ENCODE data around the gene UBN2. TPM values are rescaled to one million over a fixed set of nuclear protein-coding genes. Genes with fewer than 3 reads are reported as not detected.

Gene UBN2
- total RNA-seq, 5 donors from 2014 or later (not counting 1 experiment from before 2014, with no cell fraction given) = 16.1 to 21.7 (median 17.7) TPM

- no peak overlapping the region for H3K27ac Mint-ChIP-seq
- Histone ChIP-seq H3K4me3 (ENCODE audit: control insufficient read depth in 1 of 2, extremely low read depth in 1 of 2, low read length in 1 of 2) (no peak overlapping the region), H3K27ac (ENCODE audit: low read length) (no peak overlapping the region), H3K4me1 (ENCODE audit: control insufficient read depth in 1 of 2, extremely low read depth in 1 of 2, insufficient read depth in 2 of 2, low read length in 2 of 2) (no peaks in the 10 kb centered on the region), H3K27me3 (replicated peaks in 1 of 2; ENCODE audit: control insufficient read depth in 2 of 2, extremely low read depth in 1 of 2, insufficient read depth in 2 of 2, low read length in 1 of 2) (no peaks in the 10 kb centered on the region), H3K36me3 (ENCODE audit: control insufficient read depth in 2 of 2, extremely low read depth in 1 of 2, insufficient read depth in 1 of 2, low read length in 1 of 2) (no peaks in the 10 kb centered on the region), H3K9me3 (no peaks in the 10 kb centered on the region)
- WGBS (ENCODE audit: insufficient coverage) = 94% methylated on average over 2 of the region's 3 CpGs
- H3K36me3 Mint-ChIP-seq = peaks cover 16% of the 10 kb centered on the region
- ChIA-PET POLR2A (no interaction called here), CTCF (no interaction called here)
- ATAC-seq (replicated peaks in 1 of 4) (no peak), DNase-seq (no peak)
- no peaks in the 10 kb centered on the region for H3K27me3 Mint-ChIP-seq
- no peak overlapping the region for H3K4me3 Mint-ChIP-seq
- no peaks in the 10 kb centered on the region for H3K9me3 Mint-ChIP-seq
- no peaks in the 10 kb centered on the region for H3K4me1 Mint-ChIP-seq
Observed at GRCh38 chr7:139189357-139189756, 41.7 kb upstream of the UBN2 start.

GRCh38 chr7:139192014-139192706 lies 38.9 kb upstream of the UBN2 start:
- Mint-ChIP-seq H3K9me3 (no peaks in the 10 kb centered on the region), H3K27me3 (no peaks in the 10 kb centered on the region), H3K36me3 (peaks cover 16% of the 10 kb centered on the region), H3K27ac (no peak overlapping the region), H3K4me3 (no peak overlapping the region), H3K4me1 (no peaks in the 10 kb centered on the region)
- H3K27me3 ChIP-seq (replicated peaks in 1 of 2; ENCODE audit: control insufficient read depth in 2 of 2, extremely low read depth in 1 of 2, insufficient read depth in 2 of 2, low read length in 1 of 2) = peaks cover 0 to 3% of the 10 kb centered on the region in 2 experiments
- WGBS (ENCODE audit: insufficient coverage) = no CpG with 5 or more reads among the region's 3 CpGs
- H3K4me3 ChIP-seq (ENCODE audit: control insufficient read depth in 1 of 2, extremely low read depth in 1 of 2, low read length in 1 of 2) = no peak overlapping the region
- H3K27ac ChIP-seq (ENCODE audit: low read length) = no peak overlapping the region
- POLR2A ChIA-PET = no interaction called here
- H3K36me3 ChIP-seq (ENCODE audit: control insufficient read depth in 2 of 2, extremely low read depth in 1 of 2, insufficient read depth in 1 of 2, low read length in 1 of 2) = no peaks in the 10 kb centered on the region
- CTCF ChIA-PET = interaction anchor here in 1 of 2 donors (1.1 kb wide), 1 partner anchor 10 kb away, joined by 3 read pairs; no protein-coding TSS in a partner anchor
- no peak for ATAC-seq (replicated peaks in 1 of 4)
- H3K9me3 ChIP-seq = no peaks in the 10 kb centered on the region
- DNase-seq = no peak
- H3K4me1 ChIP-seq (ENCODE audit: control insufficient read depth in 1 of 2, extremely low read depth in 1 of 2, insufficient read depth in 2 of 2, low read length in 2 of 2) = no peaks in the 10 kb centered on the region

GRCh38 chr7:139200382-139200781 lies 30.7 kb upstream of the UBN2 start:
- H3K9me3 ChIP-seq = no peaks in the 10 kb centered on the region
- DNase-seq (no peak), ATAC-seq (replicated peaks in 1 of 4) (no peak)
- H3K27me3 ChIP-seq (replicated peaks in 1 of 2; ENCODE audit: control insufficient read depth in 2 of 2, extremely low read depth in 1 of 2, insufficient read depth in 2 of 2, low read length in 1 of 2) = peaks cover 0 to 3% of the 10 kb centered on the region in 2 experiments
- H3K27ac ChIP-seq (ENCODE audit: low read length) = no peak overlapping the region
- H3K4me3 ChIP-seq (ENCODE audit: control insufficient read depth in 1 of 2, extremely low read depth in 1 of 2, low read length in 1 of 2) = no peak overlapping the region
- H3K4me1 ChIP-seq (ENCODE audit: control insufficient read depth in 1 of 2, extremely low read depth in 1 of 2, insufficient read depth in 2 of 2, low read length in 2 of 2) = no peaks in the 10 kb centered on the region
- no peaks in the 10 kb centered on the region for H3K4me1 Mint-ChIP-seq
- ChIA-PET CTCF (no interaction called here), POLR2A (interaction anchor here in 1 of 2 donors (0.7 kb wide), 1 partner anchor 921 kb away, joined by 17 read pairs; no protein-coding TSS in a partner anchor)
- no peak overlapping the region for H3K27ac Mint-ChIP-seq
- H3K27me3 Mint-ChIP-seq = no peaks in the 10 kb centered on the region
- H3K36me3 Mint-ChIP-seq = no peaks in the 10 kb centered on the region
- H3K9me3 Mint-ChIP-seq = peaks cover 2 to 9% (median 2%) of the 10 kb centered on the region in 3 donors
- no peaks in the 10 kb centered on the region for H3K36me3 ChIP-seq (ENCODE audit: control insufficient read depth in 2 of 2, extremely low read depth in 1 of 2, insufficient read depth in 1 of 2, low read length in 1 of 2)
- H3K4me3 Mint-ChIP-seq = no peak overlapping the region
- no CpG with 5 or more reads among the region's 2 CpGs for WGBS (ENCODE audit: insufficient coverage)

GRCh38 chr7:139203992-139204391 lies 27.0 kb upstream of the UBN2 start:
- POLR2A ChIA-PET = no interaction called here
- Mint-ChIP-seq H3K9me3 (peaks cover 14 to 27% (median 19%) of the 10 kb centered on the region in 3 donors), H3K36me3 (peaks cover 3% of the 10 kb centered on the region), H3K27me3 (peaks cover 4 to 6% of the 10 kb centered on the region in 2 donors), H3K4me3 (no peak overlapping the region), H3K4me1 (no peaks in the 10 kb centered on the region), H3K27ac (no peak overlapping the region)
- Histone ChIP-seq H3K27me3 (replicated peaks in 1 of 2; ENCODE audit: control insufficient read depth in 2 of 2, extremely low read depth in 1 of 2, insufficient read depth in 2 of 2, low read length in 1 of 2) (no peaks in the 10 kb centered on the region), H3K27ac (ENCODE audit: low read length) (no peak overlapping the region), H3K9me3 (no peaks in the 10 kb centered on the region), H3K36me3 (ENCODE audit: control insufficient read depth in 2 of 2, extremely low read depth in 1 of 2, insufficient read depth in 1 of 2, low read length in 1 of 2) (no peaks in the 10 kb centered on the region), H3K4me1 (ENCODE audit: control insufficient read depth in 1 of 2, extremely low read depth in 1 of 2, insufficient read depth in 2 of 2, low read length in 2 of 2) (no peaks in the 10 kb centered on the region), H3K4me3 (ENCODE audit: control insufficient read depth in 1 of 2, extremely low read depth in 1 of 2, low read length in 1 of 2) (no peak overlapping the region)
- WGBS (ENCODE audit: insufficient coverage) = 86% methylated on average over 2 of the region's 3 CpGs
- DNase-seq (no peak), ATAC-seq (replicated peaks in 1 of 4) (no peak)
- CTCF ChIA-PET = no interaction called here

GRCh38 chr7:139205843-139206242 lies 25.2 kb upstream of the UBN2 start:
- peaks cover 0 to 2% of the 10 kb centered on the region in 2 experiments for H3K27me3 ChIP-seq (replicated peaks in 1 of 2; ENCODE audit: control insufficient read depth in 2 of 2, extremely low read depth in 1 of 2, insufficient read depth in 2 of 2, low read length in 1 of 2)
- ChIA-PET CTCF (no interaction called here), POLR2A (no interaction called here)
- DNase-seq (no peak), ATAC-seq (replicated peaks in 1 of 4) (no peak)
- Mint-ChIP-seq H3K27me3 (peaks cover 7 to 15% of the 10 kb centered on the region in 2 donors), H3K36me3 (peaks cover 3% of the 10 kb centered on the region), H3K4me3 (no peak overlapping the region), H3K27ac (no peak overlapping the region), H3K4me1 (no peaks in the 10 kb centered on the region), H3K9me3 (peaks cover 26 to 41% (median 27%) of the 10 kb centered on the region in 3 donors)
- H3K4me1 ChIP-seq (ENCODE audit: control insufficient read depth in 1 of 2, extremely low read depth in 1 of 2, insufficient read depth in 2 of 2, low read length in 2 of 2) = no peaks in the 10 kb centered on the region
- no peaks in the 10 kb centered on the region for H3K36me3 ChIP-seq (ENCODE audit: control insufficient read depth in 2 of 2, extremely low read depth in 1 of 2, insufficient read depth in 1 of 2, low read length in 1 of 2)
- H3K27ac ChIP-seq (ENCODE audit: low read length) = no peak overlapping the region
- H3K9me3 ChIP-seq = peaks cover 2% of the 10 kb centered on the region
- no peak overlapping the region for H3K4me3 ChIP-seq (ENCODE audit: control insufficient read depth in 1 of 2, extremely low read depth in 1 of 2, low read length in 1 of 2)

- no peak for ATAC-seq (replicated peaks in 1 of 4)
- H3K4me1 ChIP-seq (ENCODE audit: control insufficient read depth in 1 of 2, extremely low read depth in 1 of 2, insufficient read depth in 2 of 2, low read length in 2 of 2) = no peaks in the 10 kb centered on the region
- ChIA-PET CTCF (interaction anchor here (0.5 to 0.7 kb wide), 3 partner anchors 15 to 1207 kb away, joined by 3 to 5 read pairs (median 3); no protein-coding TSS in a partner anchor), POLR2A (no interaction called here)
- DNase-seq = no peak
- H3K4me1 Mint-ChIP-seq = no peaks in the 10 kb centered on the region
- no CpG with 5 or more reads among the region's 2 CpGs for WGBS (ENCODE audit: insufficient coverage)
- H3K4me3 Mint-ChIP-seq = no peak overlapping the region
- H3K4me3 ChIP-seq (ENCODE audit: control insufficient read depth in 1 of 2, extremely low read depth in 1 of 2, low read length in 1 of 2) = no peak overlapping the region
- H3K27ac Mint-ChIP-seq = no peak overlapping the region
- H3K27ac ChIP-seq (ENCODE audit: low read length) = no peak overlapping the region
- peaks cover 0 to 2% of the 10 kb centered on the region in 2 experiments for H3K27me3 ChIP-seq (replicated peaks in 1 of 2; ENCODE audit: control insufficient read depth in 2 of 2, extremely low read depth in 1 of 2, insufficient read depth in 2 of 2, low read length in 1 of 2)
- peaks cover 8 to 17% (median 15%) of the 10 kb centered on the region in 3 donors for H3K9me3 Mint-ChIP-seq
- H3K36me3 ChIP-seq (ENCODE audit: control insufficient read depth in 2 of 2, extremely low read depth in 1 of 2, insufficient read depth in 1 of 2, low read length in 1 of 2) = no peaks in the 10 kb centered on the region
- peaks cover 2% of the 10 kb centered on the region for H3K9me3 ChIP-seq
- peaks cover under 1% of the 10 kb centered on the region for H3K36me3 Mint-ChIP-seq
- peaks cover 4 to 9% of the 10 kb centered on the region in 2 donors for H3K27me3 Mint-ChIP-seq
Observed at GRCh38 chr7:139212133-139212532, 18.9 kb upstream of the UBN2 start.

Data from T-cell (primary cell).